ENCODE data around the gene ZCWPW1.

ZCWPW1 gene

GRCh38 chr7:100372694-100373093 is 55.8 kb downstream of the ZCWPW1 start:
- ATAC-seq = no peak; the same call in 2 of the 3 replicates
- TF ChIP-seq POU6F1 (CRISPR knock-in tag; IDR thresholded peaks at IDR 0.05; ENCODE audit: borderline replicate concordance, low read depth) = no peak
- no peak for TF ChIP-seq PPARA (CRISPR knock-in tag; IDR thresholded peaks at IDR 0.05; ENCODE audit: borderline replicate concordance)
- no peak for TF ChIP-seq GLIS3 (CRISPR knock-in tag; IDR thresholded peaks at IDR 0.05)
- TF ChIP-seq TSHZ2 (CRISPR knock-in tag; IDR thresholded peaks at IDR 0.05) = no peak
- TF ChIP-seq RARB (CRISPR knock-in tag; IDR thresholded peaks at IDR 0.05) = no peak

GRCh38 chr7:100372256-100372655 is 56.2 kb downstream of the ZCWPW1 start:
- TF ChIP-seq ZFP3 (CRISPR knock-in tag; IDR thresholded peaks at IDR 0.05) = no peak
- TF ChIP-seq ARNTL (CRISPR knock-in tag; IDR thresholded peaks at IDR 0.05; ENCODE audit: borderline replicate concordance, low read depth) = no peak
- TF ChIP-seq ISL1 (CRISPR knock-in tag; IDR thresholded peaks at IDR 0.05) = no peak
- no peak for TF ChIP-seq POU6F1 (CRISPR knock-in tag; IDR thresholded peaks at IDR 0.05; ENCODE audit: borderline replicate concordance, low read depth)
- TF ChIP-seq ZFP30 (CRISPR knock-in tag; IDR thresholded peaks at IDR 0.05) = no peak
- no peak for TF ChIP-seq PPARA (CRISPR knock-in tag; IDR thresholded peaks at IDR 0.05; ENCODE audit: borderline replicate concordance)
- TF ChIP-seq CREB5 (CRISPR knock-in tag; IDR thresholded peaks at IDR 0.05; ENCODE audit: low read depth) = no peak
- TF ChIP-seq ZC3H10 (CRISPR knock-in tag; IDR thresholded peaks at IDR 0.05) = no peak
- no peak for TF ChIP-seq TSHZ2 (CRISPR knock-in tag; IDR thresholded peaks at IDR 0.05)
- no peak for TF ChIP-seq PATZ1 (CRISPR knock-in tag; IDR thresholded peaks at IDR 0.05; ENCODE audit: borderline replicate concordance)
- no peak for TF ChIP-seq ESRRG (CRISPR knock-in tag; IDR thresholded peaks at IDR 0.05)
- no peak for TF ChIP-seq OSR1 (CRISPR knock-in tag; IDR thresholded peaks at IDR 0.05)
- no peak for TF ChIP-seq TOX (CRISPR knock-in tag; IDR thresholded peaks at IDR 0.05; ENCODE audit: borderline replicate concordance)
- no peak for TF ChIP-seq CSDC2 (CRISPR knock-in tag; IDR thresholded peaks at IDR 0.05)
- no peak for TF ChIP-seq ZNF565 (CRISPR knock-in tag; conservative IDR thresholded peaks at IDR 0.05; ENCODE audit: low read depth)
- ATAC-seq = peak; percentile 6; the same call in 2 of the 3 replicates
